Activated CD4-positive, alpha-beta T cell treated with anti-CD3 and anti-CD28 coated beads, Interleukin-2, amount 50 U/mL, for 16 hours (primary cell): ENCODE results near the gene RHOF.

Experiments
- DNase-seq: peaks from one replicate; pipeline ENCODE4 v3.0.0-alpha.2; 2020

RHOF gene

GRCh38 chr12:121740847-121741246 is 52.6 kb downstream of the RHOF start:
- DNase-seq: no peak

- DNase-seq: no peak
Measured at GRCh38 chr12:121738340-121738858, 55.1 kb downstream of the RHOF start.

- no peak for DNase-seq
Measured at GRCh38 chr12:121733849-121734248, 59.6 kb downstream of the RHOF start.

- no peak for DNase-seq
Measured at GRCh38 chr12:121731473-121731872, 62.0 kb downstream of the RHOF start.

- no peak for DNase-seq
Measured at GRCh38 chr12:121729021-121729420, 64.5 kb downstream of the RHOF start.
